ENCODE results near the gene SCUBE1.

GRCh38 chr22:43150731-43151206 is 192.4 kb downstream of the SCUBE1 start:
- TF ChIP-seq, protein P1, sequence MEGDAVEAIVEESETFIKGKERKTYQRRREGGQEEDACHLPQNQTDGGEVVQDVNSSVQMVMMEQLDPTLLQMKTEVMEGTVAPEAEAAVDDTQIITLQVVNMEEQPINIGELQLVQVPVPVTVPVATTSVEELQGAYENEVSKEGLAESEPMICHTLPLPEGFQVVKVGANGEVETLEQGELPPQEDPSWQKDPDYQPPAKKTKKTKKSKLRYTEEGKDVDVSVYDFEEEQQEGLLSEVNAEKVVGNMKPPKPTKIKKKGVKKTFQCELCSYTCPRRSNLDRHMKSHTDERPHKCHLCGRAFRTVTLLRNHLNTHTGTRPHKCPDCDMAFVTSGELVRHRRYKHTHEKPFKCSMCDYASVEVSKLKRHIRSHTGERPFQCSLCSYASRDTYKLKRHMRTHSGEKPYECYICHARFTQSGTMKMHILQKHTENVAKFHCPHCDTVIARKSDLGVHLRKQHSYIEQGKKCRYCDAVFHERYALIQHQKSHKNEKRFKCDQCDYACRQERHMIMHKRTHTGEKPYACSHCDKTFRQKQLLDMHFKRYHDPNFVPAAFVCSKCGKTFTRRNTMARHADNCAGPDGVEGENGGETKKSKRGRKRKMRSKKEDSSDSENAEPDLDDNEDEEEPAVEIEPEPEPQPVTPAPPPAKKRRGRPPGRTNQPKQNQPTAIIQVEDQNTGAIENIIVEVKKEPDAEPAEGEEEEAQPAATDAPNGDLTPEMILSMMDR (IDR thresholded peaks at IDR 0.05): no peak
- no peak for TF ChIP-seq EZH2phosphoT487 (IDR thresholded peaks at IDR 0.05)
